H9 (cell line): ENCODE measurements around the gene VWA1. TPM values are rescaled to one million over a fixed set of nuclear protein-coding genes. Genes with fewer than 3 reads are reported as not detected.

Experiments used
- DNase-seq: peaks from one replicate; pipeline ENCODE4 v3.0.0-alpha.2; 2017
- H2AFZ ChIP-seq: one replicate; pipeline ENCODE4 v1.6.1; 2013; ENCODE audit warnings: mild to moderate bottlenecking, low read length, control low read depth, moderate library complexity
- H2AK5ac ChIP-seq: 2 replicates; pipeline ENCODE4 v1.6.1; 2013; ENCODE audit warnings: low read length, control low read depth, mixed read lengths; ENCODE audit not compliant: insufficient read length
- H2BK120ac ChIP-seq: one replicate; pipeline ENCODE4 v1.6.1; 2013; ENCODE audit warnings: low read depth, mild to moderate bottlenecking, low read length, control low read depth, inconsistent platforms; ENCODE audit not compliant: poor library complexity, severe bottlenecking
- H2BK12ac ChIP-seq: 2 replicates; pipeline ENCODE4 v1.6.1; 2013; ENCODE audit warnings: low read length, control low read depth, mixed read lengths, low read depth; ENCODE audit not compliant: insufficient read length
- H2BK15ac ChIP-seq: 2 replicates; pipeline ENCODE4 v1.6.1; 2013; ENCODE audit warnings: low read depth, low read length, control low read depth
- H2BK20ac ChIP-seq: one replicate; pipeline ENCODE4 v1.6.1; 2013; ENCODE audit warnings: low read depth, mild to moderate bottlenecking, low read length, control low read depth, inconsistent platforms; ENCODE audit not compliant: poor library complexity, severe bottlenecking
- H2BK5ac ChIP-seq: 2 replicates; pipeline ENCODE4 v1.6.1; 2013; ENCODE audit warnings: low read length, control low read depth, mixed read lengths; ENCODE audit not compliant: insufficient read length
- H3K14ac ChIP-seq: 2 replicates; pipeline ENCODE4 v1.6.1; 2013; ENCODE audit warnings: low read length, control low read depth; ENCODE audit not compliant: insufficient read depth
- H3K18ac ChIP-seq: 2 replicates; pipeline ENCODE4 v1.6.1; 2013; ENCODE audit warnings: low read depth, mild to moderate bottlenecking, mixed read lengths, low read length, control low read depth; ENCODE audit not compliant: insufficient read length
- H3K23ac ChIP-seq: 2 replicates; pipeline ENCODE4 v1.6.1; 2013; ENCODE audit warnings: low read length, control low read depth, mixed read lengths, low read depth; ENCODE audit not compliant: insufficient read length
- H3K23me2 ChIP-seq: 2 replicates; pipeline ENCODE4 v1.6.1; 2013; ENCODE audit warnings: low read depth, mild to moderate bottlenecking, mixed read lengths, low read length, control low read depth; ENCODE audit not compliant: insufficient read length, poor library complexity, severe bottlenecking
- H3K27ac ChIP-seq: 2 replicates; pipeline ENCODE4 v1.5.1; 2013; ENCODE audit warnings: low read length, control low read depth, mixed read lengths, low read depth; ENCODE audit not compliant: insufficient read length
- H3K27me3 ChIP-seq: 2 replicates; pipeline ENCODE4 v1.6.1; 2013; ENCODE audit warnings: low read length, control low read depth, inconsistent platforms; ENCODE audit not compliant: insufficient read depth
- H3K4ac ChIP-seq: 2 replicates; pipeline ENCODE4 v1.6.1; 2013; ENCODE audit warnings: low read depth, mild to moderate bottlenecking, control low read depth, inconsistent platforms, low read length, moderate library complexity
- H3K4me1 ChIP-seq: 2 replicates; pipeline ENCODE4 v1.6.1; 2013; ENCODE audit warnings: low read length, control low read depth, inconsistent platforms; ENCODE audit not compliant: insufficient read depth
- H3K4me2 ChIP-seq: 2 replicates; pipeline ENCODE4 v1.6.1; 2013; ENCODE audit warnings: low read length, control low read depth, mixed read lengths; ENCODE audit not compliant: insufficient read length, insufficient read depth
- H3K56ac ChIP-seq: 2 replicates; pipeline ENCODE4 v1.6.1; 2013; ENCODE audit warnings: low read depth, mild to moderate bottlenecking, mixed read lengths, low read length, control low read depth; ENCODE audit not compliant: insufficient read length
- H3K79me1 ChIP-seq: 2 replicates; pipeline ENCODE4 v1.6.1; 2013; ENCODE audit warnings: low read depth, mild to moderate bottlenecking, moderate library complexity, low read length, control low read depth, inconsistent platforms; ENCODE audit not compliant: insufficient read depth, poor library complexity, severe bottlenecking
- H3K79me2 ChIP-seq: 2 replicates; pipeline ENCODE4 v1.6.1; 2013; ENCODE audit warnings: low read length, control low read depth, inconsistent platforms; ENCODE audit not compliant: insufficient read depth
- H3K9ac ChIP-seq: 2 replicates; pipeline ENCODE4 v1.6.1; 2013; ENCODE audit warnings: low read length, control low read depth, mixed read lengths; ENCODE audit not compliant: insufficient read length; ENCODE audit errors: extremely low read depth
- H3K9me3 ChIP-seq: one replicate; pipeline ENCODE4 v1.6.1; 2013; ENCODE audit warnings: low read depth, low read length, inconsistent platforms; ENCODE audit not compliant: control insufficient read depth
- H3T11ph ChIP-seq: one replicate; pipeline ENCODE4 v1.6.1; 2013; ENCODE audit warnings: mild to moderate bottlenecking, low read length, control low read depth, inconsistent platforms
- H4K20me1 ChIP-seq: one replicate; pipeline ENCODE4 v1.6.1; 2013; ENCODE audit not compliant: control insufficient read depth, insufficient read length, insufficient read depth
- H4K5ac ChIP-seq: 2 replicates; pipeline ENCODE4 v1.6.1; 2013; ENCODE audit warnings: low read depth, mild to moderate bottlenecking, mixed read lengths, low read length, control low read depth; ENCODE audit not compliant: insufficient read length
- H4K8ac ChIP-seq: replicated peaks from 2 replicates; pipeline ENCODE4 v1.6.1; 2013; ENCODE audit warnings: low read length, control low read depth, mixed read lengths, low read depth; ENCODE audit not compliant: insufficient read length
- H4K91ac ChIP-seq: 2 replicates; pipeline ENCODE4 v1.6.1; 2013; ENCODE audit warnings: low read depth, mild to moderate bottlenecking, moderate library complexity, mixed read lengths, low read length, control low read depth; ENCODE audit not compliant: insufficient read length
- H3K27ac Mint-ChIP-seq, 3 experiments: 2 replicates in 2 of 3; 3 replicates in 1 of 3; pipeline ENCODE4 v1.8.0; 2020 to 2021; ENCODE audit warnings: mixed read lengths in 3 of 3, mild to moderate bottlenecking in 1 of 3, moderate library complexity in 1 of 3
- H3K27me3 Mint-ChIP-seq: 2 replicates; pipeline ENCODE4 v1.8.0; 2021; ENCODE audit warnings: low read depth, mild to moderate bottlenecking, moderate library complexity, mixed read lengths
- H3K36me3 Mint-ChIP-seq, 3 experiments: 2 replicates in 2 of 3; 3 replicates in 1 of 3; pipeline ENCODE4 v1.8.0; 2020 to 2021; ENCODE audit warnings: low read depth in 3 of 3, mixed read lengths in 3 of 3; ENCODE audit not compliant: insufficient read depth in 1 of 3
- H3K4me1 Mint-ChIP-seq, 2 experiments: 2 replicates each; pipeline ENCODE4 v1.8.0; 2020; ENCODE audit warnings: mixed read lengths in 2 of 2
- H3K4me3 Mint-ChIP-seq, 2 experiments: 2 replicates in 1 of 2; 3 replicates in 1 of 2; pipeline ENCODE4 v1.8.0; 2020 to 2021; ENCODE audit warnings: mild to moderate bottlenecking in 2 of 2, mixed read lengths in 2 of 2, moderate library complexity in 1 of 2
- H3K9me3 Mint-ChIP-seq, 2 experiments: 2 replicates in 1 of 2; 3 replicates in 1 of 2; pipeline ENCODE4 v1.8.0; 2020; ENCODE audit warnings: mild to moderate bottlenecking in 2 of 2, mixed read lengths in 2 of 2, moderate library complexity in 1 of 2
- CTCF ChIP-seq: fragments of 200-600 bp; sonication (generic); conservative IDR thresholded peaks from 3 replicates; pipeline ENCODE4 v1.8.0; 2021; ENCODE audit warnings: antibody characterized with exemption, mild to moderate bottlenecking
- WGBS: extraction: QIAGEN DNeasy Blood & Tissue Kit; methylation state at CpG from one replicate; pipeline ENCODE4 v1.1.7; 2013; ENCODE audit warnings: missing lambda C conversion rate, low lambda C conversion rate, mixed read lengths; ENCODE audit not compliant: insufficient read length; ENCODE audit errors: extremely low coverage; 5-methylcytosine and 5-hydroxymethylcytosine counted together
- total RNA-seq: library from RNA; stranded (reverse); gene quantifications from 2 replicates; pipeline ENCODE4 v1.2.1, GENCODE V29; 2021

The VWA1 gene
- total RNA-seq, 1 experiment from 2014 or later = 57.1 TPM

- Histone ChIP-seq H3K79me2 (no peaks in the 10 kb centered on the region), H2BK5ac (no peak overlapping the region), H2BK15ac (no peak overlapping the region), H3K9me3 (no peaks in the 10 kb centered on the region), H4K5ac (no peak overlapping the region), H3K4me2 (no peak overlapping the region), H4K20me1 (no peaks in the 10 kb centered on the region), H3K9ac (no peak overlapping the region), H2AK5ac (no peak overlapping the region), H3T11ph (no peak overlapping the region), H3K27ac (no peak overlapping the region), H2AFZ (no peak overlapping the region), H4K91ac (no peak overlapping the region), H3K27me3 (no peaks in the 10 kb centered on the region), H3K4me1 (peaks cover 7% of the 10 kb centered on the region; the same call in 1 of the 2 replicates), H3K79me1 (no peaks in the 10 kb centered on the region), H2BK20ac (no peak overlapping the region), H3K56ac (no peak overlapping the region), H3K23ac (no peak overlapping the region), H4K8ac (no peak overlapping the region), H2BK12ac (no peak overlapping the region), H2BK120ac (no peak overlapping the region), H3K14ac (no peak overlapping the region), H3K4ac (no peak overlapping the region), H3K23me2 (peaks cover 3% of the 10 kb centered on the region), H3K18ac (no peak overlapping the region)
- Mint-ChIP-seq H3K27me3 (no peaks in the 10 kb centered on the region), H3K36me3 (peaks cover 3 to 5% (median 4%) of the 10 kb centered on the region in 3 experiments; a peak in 6 of 7 replicates), H3K9me3 (peaks cover 3 to 4% of the 10 kb centered on the region in 2 experiments; a peak in 4 of 5 replicates), H3K4me1 (peaks cover 33 to 51% of the 10 kb centered on the region in 2 experiments), H3K4me3 (peak overlapping the region in 1 of 2 experiments; percentile 66; a peak in 2 of 5 replicates), H3K27ac (0 out of 7 replicates have a peak overlapping the region, but pooled peaks of 1 of the 3 experiments have one; percentile 29)
- no peak for TF ChIP-seq CTCF
- DNase-seq = peak; percentile 49
- no CpG with 5 or more reads among the region's 19 CpGs for WGBS
Measured at GRCh38 chr1:1426496-1427105, 8.9 kb upstream of the VWA1 start.
